NCI-H187 (cell line): ENCODE results near the gene CELF5.

Experiments
- DNase-seq, 2 experiments: peaks; one replicate each; lab custom pipeline; 2025; lab: John Stamatoyannopoulos, UW

CELF5 gene

GRCh38 chr19:3243819-3244700 lies 19.6 kb downstream of the CELF5 start:
- no peak for DNase-seq

GRCh38 chr19:3245050-3245449 lies 20.6 kb downstream of the CELF5 start:
- DNase-seq: no peak

- DNase-seq: no peak
Measured at GRCh38 chr19:3248728-3249326, 24.4 kb downstream of the CELF5 start.

GRCh38 chr19:3249408-3249807 lies 24.9 kb downstream of the CELF5 start:
- DNase-seq: no peak

GRCh38 chr19:3250675-3251074 lies 26.2 kb downstream of the CELF5 start:
- no peak for DNase-seq

GRCh38 chr19:3251229-3251628 lies 26.8 kb downstream of the CELF5 start:
- DNase-seq: no peak

GRCh38 chr19:3252650-3253049 lies 28.2 kb downstream of the CELF5 start:
- DNase-seq: no peak

GRCh38 chr19:3253270-3253669 lies 28.8 kb downstream of the CELF5 start:
- no peak for DNase-seq

GRCh38 chr19:3254520-3254919 lies 30.1 kb downstream of the CELF5 start:
- no peak for DNase-seq

GRCh38 chr19:3257071-3257470 lies 32.6 kb downstream of the CELF5 start:
- no peak for DNase-seq

GRCh38 chr19:3262362-3262761 lies 37.9 kb downstream of the CELF5 start:
- DNase-seq: no peak

- no peak for DNase-seq
Measured at GRCh38 chr19:3263866-3264265, 39.4 kb downstream of the CELF5 start.

- no peak for DNase-seq
Measured at GRCh38 chr19:3265432-3265831, 41.0 kb downstream of the CELF5 start.

- DNase-seq: no peak
Measured at GRCh38 chr19:3266092-3266693, 41.7 kb downstream of the CELF5 start.

GRCh38 chr19:3266792-3267514 lies 42.5 kb downstream of the CELF5 start:
- DNase-seq: no peak

GRCh38 chr19:3268326-3268725 lies 43.9 kb downstream of the CELF5 start:
- DNase-seq: no peak

GRCh38 chr19:3268763-3269162 lies 44.3 kb downstream of the CELF5 start:
- no peak for DNase-seq

GRCh38 chr19:3269916-3270671 lies 45.6 kb downstream of the CELF5 start:
- DNase-seq: no peak

GRCh38 chr19:3270902-3271301 lies 46.4 kb downstream of the CELF5 start:
- no peak for DNase-seq

- no peak for DNase-seq
Measured at GRCh38 chr19:3272401-3272931, 48.0 kb downstream of the CELF5 start.

GRCh38 chr19:3272952-3273351 lies 48.5 kb downstream of the CELF5 start:
- DNase-seq: no peak
